HUES48 (cell line): ENCODE measurements around the gene COLGALT1.

Experiments
- H3K27ac ChIP-seq: one replicate; pipeline ENCODE4 v1.7.0; 2013; ENCODE audit warnings: low read depth, low read length, inconsistent platforms
- H3K27me3 ChIP-seq: 2 replicates; pipeline ENCODE4 v1.6.1; 2013; ENCODE audit warnings: mild to moderate bottlenecking, low read length; ENCODE audit not compliant: control insufficient read depth, insufficient read depth
- H3K36me3 ChIP-seq: 2 replicates; pipeline ENCODE4 v1.6.1; 2013; ENCODE audit warnings: low read length; ENCODE audit not compliant: control insufficient read depth, insufficient read depth
- H3K4me1 ChIP-seq: 2 replicates; pipeline ENCODE4 v1.6.1; 2013; ENCODE audit warnings: mild to moderate bottlenecking, low read length; ENCODE audit not compliant: control insufficient read depth, insufficient read depth
- H3K4me3 ChIP-seq: 2 replicates; pipeline ENCODE4 v1.5.1; 2013; ENCODE audit warnings: mild to moderate bottlenecking, low read depth, low read length
- H3K9ac ChIP-seq: 2 replicates; pipeline ENCODE4 v1.6.1; 2013; ENCODE audit warnings: mild to moderate bottlenecking, low read depth, low read length, moderate library complexity
- H3K9me3 ChIP-seq: 2 replicates; pipeline ENCODE4 v1.6.1; 2013; ENCODE audit warnings: low read length; ENCODE audit not compliant: control insufficient read depth, insufficient read depth

Gene COLGALT1

GRCh38 chr19:17625043-17625442, 69.6 kb downstream of the COLGALT1 start:
- H3K36me3 ChIP-seq: peaks cover 54% of the 10 kb centered on the region
- no peak overlapping the region for H3K27ac ChIP-seq
- no peak overlapping the region for H3K9ac ChIP-seq
- no peaks in the 10 kb centered on the region for H3K9me3 ChIP-seq
- no peaks in the 10 kb centered on the region for H3K27me3 ChIP-seq
- no peak overlapping the region for H3K4me3 ChIP-seq
- H3K4me1 ChIP-seq: no peaks in the 10 kb centered on the region

- H3K27ac ChIP-seq: no peak overlapping the region
- H3K27me3 ChIP-seq: no peaks in the 10 kb centered on the region
- H3K4me3 ChIP-seq: no peak overlapping the region
- no peak overlapping the region for H3K9ac ChIP-seq
- peaks cover 61% of the 10 kb centered on the region for H3K36me3 ChIP-seq
- no peaks in the 10 kb centered on the region for H3K9me3 ChIP-seq
- H3K4me1 ChIP-seq: no peaks in the 10 kb centered on the region
These were observed 70.5 kb downstream of the COLGALT1 start for GRCh38 chr19:17625980-17626379.

- H3K9ac ChIP-seq: no peak overlapping the region
- peaks cover 56% of the 10 kb centered on the region for H3K36me3 ChIP-seq
- H3K27ac ChIP-seq: no peak overlapping the region
- H3K27me3 ChIP-seq: no peaks in the 10 kb centered on the region
- H3K9me3 ChIP-seq: no peaks in the 10 kb centered on the region
- H3K4me1 ChIP-seq: no peaks in the 10 kb centered on the region
- H3K4me3 ChIP-seq: no peak overlapping the region
These were observed 71.1 kb downstream of the COLGALT1 start for GRCh38 chr19:17626456-17627015.

- H3K27me3 ChIP-seq: no peaks in the 10 kb centered on the region
- no peak overlapping the region for H3K27ac ChIP-seq
- no peaks in the 10 kb centered on the region for H3K9me3 ChIP-seq
- no peaks in the 10 kb centered on the region for H3K4me1 ChIP-seq
- H3K9ac ChIP-seq: no peak overlapping the region
- no peak overlapping the region for H3K4me3 ChIP-seq
- H3K36me3 ChIP-seq: peaks cover 51% of the 10 kb centered on the region
These were observed 71.7 kb downstream of the COLGALT1 start for GRCh38 chr19:17627161-17627560.

- Histone ChIP-seq H3K36me3 (peaks cover 54% of the 10 kb centered on the region), H3K4me1 (no peaks in the 10 kb centered on the region), H3K27me3 (no peaks in the 10 kb centered on the region), H3K4me3 (no peak overlapping the region), H3K9ac (no peak overlapping the region), H3K9me3 (no peaks in the 10 kb centered on the region), H3K27ac (no peak overlapping the region)
These were observed 72.5 kb downstream of the COLGALT1 start for GRCh38 chr19:17627921-17628320.

GRCh38 chr19:17629760-17630159, 74.3 kb downstream of the COLGALT1 start:
- Histone ChIP-seq H3K4me1 (no peaks in the 10 kb centered on the region), H3K4me3 (no peak overlapping the region), H3K9me3 (no peaks in the 10 kb centered on the region), H3K9ac (no peak overlapping the region), H3K27ac (no peak overlapping the region), H3K36me3 (peaks cover 49% of the 10 kb centered on the region), H3K27me3 (no peaks in the 10 kb centered on the region)

GRCh38 chr19:17632577-17632976, 77.1 kb downstream of the COLGALT1 start:
- H3K27me3 ChIP-seq: no peaks in the 10 kb centered on the region
- peaks cover 53% of the 10 kb centered on the region for H3K36me3 ChIP-seq
- H3K4me1 ChIP-seq: no peaks in the 10 kb centered on the region
- H3K27ac ChIP-seq: no peak overlapping the region
- no peaks in the 10 kb centered on the region for H3K9me3 ChIP-seq
- H3K4me3 ChIP-seq: no peak overlapping the region
- H3K9ac ChIP-seq: no peak overlapping the region
